GM19099 (cell line): Measurements from ENCODE around the gene MAMSTR.

Source experiments
- POLR2A ChIP-seq: IDR thresholded peaks from 3 replicates; pipeline ENCODE4 v1.6.1; 2011; ENCODE audit warnings: low read depth; ENCODE audit not compliant: insufficient read length; ENCODE audit errors: extremely low read depth

MAMSTR gene

GRCh38 chr19:48663667-48664066, 55.9 kb downstream of the MAMSTR start:
- TF ChIP-seq POLR2A = no peak
